Suprapubic skin (tissue), 4 donors: ENCODE measurements around the gene TCERG1L. TPM values are rescaled to one million over a fixed set of nuclear protein-coding genes. Genes with fewer than 3 reads are reported as not detected.

Experiments used
- DNase-seq, 2 donors: peaks; one replicate each; pipeline ENCODE4 v3.0.0-alpha.2; 2019; ENCODE audit warnings: low spot score in 2 of 2
- H3K27ac ChIP-seq: fragments of 200-600 bp; sonication (generic); one replicate; pipeline ENCODE4 v1.5.1; 2019
- H3K27me3 ChIP-seq: fragments of 200-600 bp; sonication (generic); one replicate; pipeline ENCODE4 v1.5.1; 2019
- H3K36me3 ChIP-seq: fragments of 200-600 bp; sonication (generic); one replicate; pipeline ENCODE4 v1.5.1; 2019
- H3K4me1 ChIP-seq: fragments of 200-600 bp; sonication (generic); one replicate; pipeline ENCODE4 v1.5.1; 2019
- H3K4me3 ChIP-seq: fragments of 200-600 bp; sonication (generic); one replicate; pipeline ENCODE4 v1.5.1; 2019; ENCODE audit warnings: mild to moderate bottlenecking
- H3K9me3 ChIP-seq: fragments of 200-600 bp; sonication (generic); one replicate; pipeline ENCODE4 v1.5.1; 2019
- EP300 ChIP-seq: sonication (generic); formaldehyde crosslinking; IDR thresholded peaks from one replicate; pipeline ENCODE4 v1.6.1; 2017; ENCODE audit warnings: antibody characterized with exemption
- POLR2A ChIP-seq, 2 donors: fragments of 450-650 bp; IDR thresholded peaks; one replicate each; pipeline ENCODE4 v1.6.1; 2017; ENCODE audit warnings: antibody characterized with exemption in 2 of 2, mild to moderate bottlenecking in 2 of 2, moderate library complexity in 2 of 2
- POLR2AphosphoS5 ChIP-seq, 3 donors: sonication (generic); formaldehyde crosslinking; IDR thresholded peaks; one replicate each; pipeline ENCODE4 v1.6.1; 2017; ENCODE audit warnings: antibody characterized with exemption in 3 of 3
- WGBS: methylation state at CpG from one replicate; pipeline ENCODE4 v1.1.5; 2018; 5-methylcytosine and 5-hydroxymethylcytosine counted together
- total RNA-seq, 4 donors: library from RNA; depleted of rRNA; stranded (reverse); fragments of >200 nt; gene quantifications; one replicate each; pipeline ENCODE4 v1.1.0, GENCODE V29; 2016
- TF ChIP-seq, protein P1 (sequence below), 2 donors: fragments of 200-600 bp in 1 of 2; fragments of 450-650 bp in 1 of 2; sonication (generic) in 1 of 2; IDR thresholded peaks; one replicate each; pipeline ENCODE4 v1.5.1; 2016 to 2019; ENCODE audit warnings: antibody characterized with exemption in 2 of 2, mild to moderate bottlenecking in 1 of 2, moderate library complexity in 1 of 2

TCERG1L gene
- total RNA-seq, 4 donors from 2014 or later: 0.32 to 1.0 (median 0.51) TPM

DNA sequence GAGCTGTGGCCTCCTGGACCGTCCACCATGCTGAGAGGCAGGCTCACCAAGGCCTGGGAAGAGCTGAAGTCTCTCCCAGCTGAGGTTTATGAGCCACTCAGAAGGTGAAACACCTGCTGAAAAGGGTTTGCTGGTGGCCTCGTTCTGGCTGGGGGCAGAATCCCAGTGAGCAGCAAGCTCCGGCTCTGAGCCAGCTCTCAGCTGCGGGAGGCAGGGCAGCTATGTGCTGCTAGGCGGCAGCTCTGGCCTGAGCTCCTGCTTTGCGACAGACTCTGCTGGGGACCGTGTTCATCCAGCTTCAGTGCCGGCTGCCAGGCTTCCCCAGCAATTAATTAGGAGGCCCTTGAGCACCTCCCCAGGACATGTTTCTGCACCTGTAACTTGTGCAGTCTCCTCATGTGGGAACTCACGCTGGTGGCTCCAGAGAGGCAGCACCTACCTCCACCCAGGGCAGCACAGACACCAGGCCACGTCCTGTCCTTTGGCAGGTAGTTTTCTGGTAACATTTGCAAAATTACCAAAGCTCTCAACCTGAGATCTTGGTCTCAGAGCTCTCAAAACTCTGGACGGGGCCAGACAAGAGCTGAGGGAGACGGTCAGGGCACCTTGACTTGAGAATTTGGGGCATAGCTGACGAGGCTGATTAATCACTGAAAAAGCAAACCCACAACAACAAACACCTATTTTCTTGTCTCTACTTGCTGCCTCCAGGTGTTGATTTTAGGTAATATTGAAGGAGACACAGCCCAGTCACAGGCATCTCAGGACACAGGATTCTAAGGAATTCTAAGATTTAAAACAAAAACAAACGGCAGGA is 185.0 kb downstream of the TCERG1L start:
- Histone ChIP-seq H3K4me1 (peaks cover 13% of the 10 kb centered on the region), H3K27me3 (peaks cover 13% of the 10 kb centered on the region), H3K9me3 (no peaks in the 10 kb centered on the region), H3K4me3 (no peak overlapping the region), H3K27ac (no peak overlapping the region), H3K36me3 (no peaks in the 10 kb centered on the region)
- 41% methylated on average over 4 of the region's 14 CpGs for WGBS
- DNase-seq: no peak
- no peak for TF ChIP-seq EP300
- TF ChIP-seq, protein P1, sequence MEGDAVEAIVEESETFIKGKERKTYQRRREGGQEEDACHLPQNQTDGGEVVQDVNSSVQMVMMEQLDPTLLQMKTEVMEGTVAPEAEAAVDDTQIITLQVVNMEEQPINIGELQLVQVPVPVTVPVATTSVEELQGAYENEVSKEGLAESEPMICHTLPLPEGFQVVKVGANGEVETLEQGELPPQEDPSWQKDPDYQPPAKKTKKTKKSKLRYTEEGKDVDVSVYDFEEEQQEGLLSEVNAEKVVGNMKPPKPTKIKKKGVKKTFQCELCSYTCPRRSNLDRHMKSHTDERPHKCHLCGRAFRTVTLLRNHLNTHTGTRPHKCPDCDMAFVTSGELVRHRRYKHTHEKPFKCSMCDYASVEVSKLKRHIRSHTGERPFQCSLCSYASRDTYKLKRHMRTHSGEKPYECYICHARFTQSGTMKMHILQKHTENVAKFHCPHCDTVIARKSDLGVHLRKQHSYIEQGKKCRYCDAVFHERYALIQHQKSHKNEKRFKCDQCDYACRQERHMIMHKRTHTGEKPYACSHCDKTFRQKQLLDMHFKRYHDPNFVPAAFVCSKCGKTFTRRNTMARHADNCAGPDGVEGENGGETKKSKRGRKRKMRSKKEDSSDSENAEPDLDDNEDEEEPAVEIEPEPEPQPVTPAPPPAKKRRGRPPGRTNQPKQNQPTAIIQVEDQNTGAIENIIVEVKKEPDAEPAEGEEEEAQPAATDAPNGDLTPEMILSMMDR (IDR thresholded peaks at IDR 0.05): no peak
- no peak for TF ChIP-seq POLR2AphosphoS5 (IDR thresholded peaks at IDR 0.05)
- no peak for TF ChIP-seq POLR2A (IDR thresholded peaks at IDR 0.05)

DNA sequence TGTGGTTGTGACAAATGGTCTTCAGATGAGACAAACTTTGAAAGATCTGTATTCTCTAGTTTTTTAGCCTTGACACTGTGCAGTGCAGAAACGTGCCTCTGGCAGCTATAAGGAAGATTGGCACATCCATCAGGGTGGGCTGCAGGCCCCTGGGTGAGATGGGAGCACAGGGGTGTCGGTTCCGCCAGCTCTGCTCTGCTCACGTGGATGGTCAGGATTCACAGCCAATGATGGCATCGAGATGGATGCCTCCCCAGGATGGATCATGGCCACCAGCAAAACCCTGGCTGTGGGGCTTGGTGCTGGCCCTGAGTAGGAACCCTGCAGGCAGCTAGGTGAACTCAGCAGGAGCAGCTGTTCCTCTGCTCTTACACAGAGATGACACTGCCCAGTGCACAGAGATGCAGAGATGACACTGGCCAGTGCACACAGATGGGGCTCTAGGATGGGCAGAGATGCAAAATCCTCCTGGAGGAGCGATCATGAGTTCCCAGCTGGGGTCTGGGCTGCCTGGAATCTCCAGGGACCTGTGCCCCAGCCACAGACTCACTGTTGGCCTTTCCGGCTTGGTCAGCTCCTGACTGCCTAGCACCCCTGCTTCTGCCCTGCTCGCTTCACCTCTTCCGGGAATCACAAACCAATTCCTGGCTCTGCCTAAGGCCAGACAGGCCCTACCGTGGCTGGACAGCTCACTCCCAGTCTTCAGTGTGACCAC is 185.9 kb downstream of the TCERG1L start:
- TF ChIP-seq POLR2AphosphoS5 (IDR thresholded peaks at IDR 0.05) (no peak), EP300 (no peak), POLR2A (IDR thresholded peaks at IDR 0.05) (no peak)
- TF ChIP-seq, protein P1 (IDR thresholded peaks at IDR 0.05): no peak

DNA sequence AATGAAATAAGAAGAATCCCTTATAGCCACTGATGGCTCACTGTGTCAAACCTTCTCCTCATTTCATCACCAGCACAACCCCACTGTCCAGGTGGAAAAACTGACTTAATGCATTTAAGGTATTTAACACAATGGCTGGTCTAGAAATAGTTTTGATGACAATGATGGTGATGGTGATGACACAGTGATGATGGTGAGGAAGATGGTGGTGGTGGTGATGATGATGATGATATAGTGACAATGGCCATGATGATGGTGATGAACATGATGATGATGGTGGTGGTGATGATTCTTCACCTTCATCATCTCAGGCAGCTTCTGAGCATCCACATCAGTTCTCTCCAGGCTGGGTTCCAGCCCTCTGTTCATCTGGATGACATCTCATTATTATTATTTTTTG is 186.6 kb downstream of the TCERG1L start:
- TF ChIP-seq POLR2AphosphoS5 (IDR thresholded peaks at IDR 0.05) (no peak), POLR2A (IDR thresholded peaks at IDR 0.05) (no peak), EP300 (no peak)
- TF ChIP-seq, protein P1 (IDR thresholded peaks at IDR 0.05): no peak
- Histone ChIP-seq H3K27me3 (peaks cover 13% of the 10 kb centered on the region), H3K36me3 (no peaks in the 10 kb centered on the region)

More for the DNA sequence above, 185.9 kb downstream of the TCERG1L start:
- 80% methylated on average over 5 of the region's 10 CpGs for WGBS
- DNase-seq: no peak
- Histone ChIP-seq H3K27ac (no peak overlapping the region), H3K9me3 (no peaks in the 10 kb centered on the region), H3K36me3 (no peaks in the 10 kb centered on the region), H3K4me3 (no peak overlapping the region), H3K27me3 (peaks cover 13% of the 10 kb centered on the region), H3K4me1 (peaks cover 11% of the 10 kb centered on the region)

DNA sequence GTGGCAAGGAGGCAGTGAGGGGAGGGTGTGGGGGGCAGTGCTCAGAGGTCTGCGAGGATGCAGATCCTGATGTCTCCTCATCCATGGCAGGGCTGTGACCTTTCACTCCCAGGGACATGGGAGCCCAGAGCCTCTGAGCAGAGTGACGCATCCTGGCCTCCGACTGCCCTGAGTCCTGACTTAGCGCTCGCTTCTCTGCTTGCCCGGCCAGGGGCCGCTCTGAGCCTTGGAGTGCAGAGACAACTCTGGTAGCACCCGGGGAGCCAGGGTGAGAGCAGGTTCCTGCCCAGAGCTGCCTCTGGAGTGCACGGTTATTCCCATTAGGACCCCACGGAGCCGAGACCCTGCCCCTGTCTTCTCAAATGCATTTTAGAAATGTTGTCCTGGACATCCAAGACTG is 188.0 kb downstream of the TCERG1L start:
- Histone ChIP-seq H3K4me1 (peaks cover 11% of the 10 kb centered on the region), H3K4me3 (no peak overlapping the region), H3K27ac (no peak overlapping the region), H3K9me3 (no peaks in the 10 kb centered on the region), H3K27me3 (peaks cover 13% of the 10 kb centered on the region), H3K36me3 (no peaks in the 10 kb centered on the region)
- TF ChIP-seq, protein P1 (IDR thresholded peaks at IDR 0.05): no peak
- no peak for TF ChIP-seq POLR2A (IDR thresholded peaks at IDR 0.05)
- no peak for TF ChIP-seq EP300
- TF ChIP-seq POLR2AphosphoS5 (IDR thresholded peaks at IDR 0.05): no peak
- DNase-seq: no peak
- 81% methylated on average over 8 of the region's 11 CpGs for WGBS

More for the DNA sequence above, 186.6 kb downstream of the TCERG1L start:
- Histone ChIP-seq H3K4me1 (peaks cover 11% of the 10 kb centered on the region), H3K9me3 (no peaks in the 10 kb centered on the region), H3K4me3 (no peak overlapping the region), H3K27ac (no peak overlapping the region)
- no peak for DNase-seq

DNA sequence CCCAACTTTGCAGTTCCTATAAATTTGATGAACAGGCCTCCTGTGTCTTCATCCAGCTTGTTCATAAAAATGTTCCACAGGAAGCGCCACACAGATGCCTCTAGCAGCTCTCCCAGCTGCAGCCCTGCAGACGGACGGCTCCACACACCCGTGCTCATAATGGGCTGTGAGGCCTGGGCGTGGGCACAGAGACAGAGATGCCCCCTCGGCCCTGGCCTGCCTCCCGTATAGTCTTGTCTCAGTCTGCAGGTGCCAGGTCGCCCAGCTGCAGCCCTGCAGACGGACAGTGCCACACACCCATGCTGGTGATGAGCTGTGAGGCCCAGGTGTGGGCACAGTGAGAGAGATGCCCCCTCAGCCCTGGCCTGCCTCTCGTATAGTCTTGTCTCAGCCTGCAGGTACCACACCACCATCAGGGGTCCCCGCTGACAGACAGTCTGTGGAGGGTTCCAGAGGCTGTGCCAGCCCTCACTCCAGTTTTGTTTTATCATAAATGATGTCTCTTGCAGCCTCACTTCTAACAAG is 189.9 kb downstream of the TCERG1L start:
- Histone ChIP-seq H3K36me3 (no peaks in the 10 kb centered on the region), H3K4me3 (no peak overlapping the region), H3K9me3 (no peaks in the 10 kb centered on the region), H3K27me3 (peaks cover 9% of the 10 kb centered on the region), H3K4me1 (peaks cover 2% of the 10 kb centered on the region), H3K27ac (no peak overlapping the region)
- 95% methylated on average over 4 of the region's 11 CpGs for WGBS
- no peak for DNase-seq
- TF ChIP-seq, protein P1 (IDR thresholded peaks at IDR 0.05): no peak
- TF ChIP-seq POLR2AphosphoS5 (IDR thresholded peaks at IDR 0.05): no peak
- no peak for TF ChIP-seq EP300
- TF ChIP-seq POLR2A (IDR thresholded peaks at IDR 0.05): no peak
